H9 (cell line): ENCODE results near the gene FAT4. TPM values are rescaled to one million over a fixed set of nuclear protein-coding genes. Genes with fewer than 3 reads are reported as not detected.

Experiments used
- DNase-seq: peaks from one replicate; pipeline ENCODE4 v3.0.0-alpha.2; 2017
- H2AFZ ChIP-seq: one replicate; pipeline ENCODE4 v1.6.1; 2013; ENCODE audit warnings: mild to moderate bottlenecking, low read length, control low read depth, moderate library complexity
- H2AK5ac ChIP-seq: 2 replicates; pipeline ENCODE4 v1.6.1; 2013; ENCODE audit warnings: low read length, control low read depth, mixed read lengths; ENCODE audit not compliant: insufficient read length
- H2BK120ac ChIP-seq: one replicate; pipeline ENCODE4 v1.6.1; 2013; ENCODE audit warnings: low read depth, mild to moderate bottlenecking, low read length, control low read depth, inconsistent platforms; ENCODE audit not compliant: poor library complexity, severe bottlenecking
- H2BK12ac ChIP-seq: 2 replicates; pipeline ENCODE4 v1.6.1; 2013; ENCODE audit warnings: low read length, control low read depth, mixed read lengths, low read depth; ENCODE audit not compliant: insufficient read length
- H2BK15ac ChIP-seq: 2 replicates; pipeline ENCODE4 v1.6.1; 2013; ENCODE audit warnings: low read depth, low read length, control low read depth
- H2BK20ac ChIP-seq: one replicate; pipeline ENCODE4 v1.6.1; 2013; ENCODE audit warnings: low read depth, mild to moderate bottlenecking, low read length, control low read depth, inconsistent platforms; ENCODE audit not compliant: poor library complexity, severe bottlenecking
- H2BK5ac ChIP-seq: 2 replicates; pipeline ENCODE4 v1.6.1; 2013; ENCODE audit warnings: low read length, control low read depth, mixed read lengths; ENCODE audit not compliant: insufficient read length
- H3K14ac ChIP-seq: 2 replicates; pipeline ENCODE4 v1.6.1; 2013; ENCODE audit warnings: low read length, control low read depth; ENCODE audit not compliant: insufficient read depth
- H3K18ac ChIP-seq: 2 replicates; pipeline ENCODE4 v1.6.1; 2013; ENCODE audit warnings: low read depth, mild to moderate bottlenecking, mixed read lengths, low read length, control low read depth; ENCODE audit not compliant: insufficient read length
- H3K23ac ChIP-seq: 2 replicates; pipeline ENCODE4 v1.6.1; 2013; ENCODE audit warnings: low read length, control low read depth, mixed read lengths, low read depth; ENCODE audit not compliant: insufficient read length
- H3K23me2 ChIP-seq: 2 replicates; pipeline ENCODE4 v1.6.1; 2013; ENCODE audit warnings: low read depth, mild to moderate bottlenecking, mixed read lengths, low read length, control low read depth; ENCODE audit not compliant: insufficient read length, poor library complexity, severe bottlenecking
- H3K27ac ChIP-seq: 2 replicates; pipeline ENCODE4 v1.5.1; 2013; ENCODE audit warnings: low read length, control low read depth, mixed read lengths, low read depth; ENCODE audit not compliant: insufficient read length
- H3K27me3 ChIP-seq: 2 replicates; pipeline ENCODE4 v1.6.1; 2013; ENCODE audit warnings: low read length, control low read depth, inconsistent platforms; ENCODE audit not compliant: insufficient read depth
- H3K4ac ChIP-seq: 2 replicates; pipeline ENCODE4 v1.6.1; 2013; ENCODE audit warnings: low read depth, mild to moderate bottlenecking, control low read depth, inconsistent platforms, low read length, moderate library complexity
- H3K4me1 ChIP-seq: 2 replicates; pipeline ENCODE4 v1.6.1; 2013; ENCODE audit warnings: low read length, control low read depth, inconsistent platforms; ENCODE audit not compliant: insufficient read depth
- H3K4me2 ChIP-seq: 2 replicates; pipeline ENCODE4 v1.6.1; 2013; ENCODE audit warnings: low read length, control low read depth, mixed read lengths; ENCODE audit not compliant: insufficient read length, insufficient read depth
- H3K56ac ChIP-seq: 2 replicates; pipeline ENCODE4 v1.6.1; 2013; ENCODE audit warnings: low read depth, mild to moderate bottlenecking, mixed read lengths, low read length, control low read depth; ENCODE audit not compliant: insufficient read length
- H3K79me1 ChIP-seq: 2 replicates; pipeline ENCODE4 v1.6.1; 2013; ENCODE audit warnings: low read depth, mild to moderate bottlenecking, moderate library complexity, low read length, control low read depth, inconsistent platforms; ENCODE audit not compliant: insufficient read depth, poor library complexity, severe bottlenecking
- H3K79me2 ChIP-seq: 2 replicates; pipeline ENCODE4 v1.6.1; 2013; ENCODE audit warnings: low read length, control low read depth, inconsistent platforms; ENCODE audit not compliant: insufficient read depth
- H3K9ac ChIP-seq: 2 replicates; pipeline ENCODE4 v1.6.1; 2013; ENCODE audit warnings: low read length, control low read depth, mixed read lengths; ENCODE audit not compliant: insufficient read length; ENCODE audit errors: extremely low read depth
- H3K9me3 ChIP-seq: one replicate; pipeline ENCODE4 v1.6.1; 2013; ENCODE audit warnings: low read depth, low read length, inconsistent platforms; ENCODE audit not compliant: control insufficient read depth
- H3T11ph ChIP-seq: one replicate; pipeline ENCODE4 v1.6.1; 2013; ENCODE audit warnings: mild to moderate bottlenecking, low read length, control low read depth, inconsistent platforms
- H4K20me1 ChIP-seq: one replicate; pipeline ENCODE4 v1.6.1; 2013; ENCODE audit not compliant: control insufficient read depth, insufficient read length, insufficient read depth
- H4K5ac ChIP-seq: 2 replicates; pipeline ENCODE4 v1.6.1; 2013; ENCODE audit warnings: low read depth, mild to moderate bottlenecking, mixed read lengths, low read length, control low read depth; ENCODE audit not compliant: insufficient read length
- H4K8ac ChIP-seq: replicated peaks from 2 replicates; pipeline ENCODE4 v1.6.1; 2013; ENCODE audit warnings: low read length, control low read depth, mixed read lengths, low read depth; ENCODE audit not compliant: insufficient read length
- H4K91ac ChIP-seq: 2 replicates; pipeline ENCODE4 v1.6.1; 2013; ENCODE audit warnings: low read depth, mild to moderate bottlenecking, moderate library complexity, mixed read lengths, low read length, control low read depth; ENCODE audit not compliant: insufficient read length
- H3K27ac Mint-ChIP-seq, 3 experiments: 2 replicates in 2 of 3; 3 replicates in 1 of 3; pipeline ENCODE4 v1.8.0; 2020 to 2021; ENCODE audit warnings: mixed read lengths in 3 of 3, mild to moderate bottlenecking in 1 of 3, moderate library complexity in 1 of 3
- H3K27me3 Mint-ChIP-seq: 2 replicates; pipeline ENCODE4 v1.8.0; 2021; ENCODE audit warnings: low read depth, mild to moderate bottlenecking, moderate library complexity, mixed read lengths
- H3K36me3 Mint-ChIP-seq, 3 experiments: 2 replicates in 2 of 3; 3 replicates in 1 of 3; pipeline ENCODE4 v1.8.0; 2020 to 2021; ENCODE audit warnings: low read depth in 3 of 3, mixed read lengths in 3 of 3; ENCODE audit not compliant: insufficient read depth in 1 of 3
- H3K4me1 Mint-ChIP-seq, 2 experiments: 2 replicates each; pipeline ENCODE4 v1.8.0; 2020; ENCODE audit warnings: mixed read lengths in 2 of 2
- H3K4me3 Mint-ChIP-seq, 2 experiments: 2 replicates in 1 of 2; 3 replicates in 1 of 2; pipeline ENCODE4 v1.8.0; 2020 to 2021; ENCODE audit warnings: mild to moderate bottlenecking in 2 of 2, mixed read lengths in 2 of 2, moderate library complexity in 1 of 2
- H3K9me3 Mint-ChIP-seq, 2 experiments: 2 replicates in 1 of 2; 3 replicates in 1 of 2; pipeline ENCODE4 v1.8.0; 2020; ENCODE audit warnings: mild to moderate bottlenecking in 2 of 2, mixed read lengths in 2 of 2, moderate library complexity in 1 of 2
- CTCF ChIP-seq: fragments of 200-600 bp; sonication (generic); conservative IDR thresholded peaks from 3 replicates; pipeline ENCODE4 v1.8.0; 2021; ENCODE audit warnings: antibody characterized with exemption, mild to moderate bottlenecking
- WGBS: extraction: QIAGEN DNeasy Blood & Tissue Kit; methylation state at CpG from one replicate; pipeline ENCODE4 v1.1.7; 2013; ENCODE audit warnings: missing lambda C conversion rate, low lambda C conversion rate, mixed read lengths; ENCODE audit not compliant: insufficient read length; ENCODE audit errors: extremely low coverage; 5-methylcytosine and 5-hydroxymethylcytosine counted together
- total RNA-seq: library from RNA; stranded (reverse); gene quantifications from 2 replicates; pipeline ENCODE4 v1.2.1, GENCODE V29; 2021

The FAT4 gene
- total RNA-seq, 1 experiment from 2014 or later = 6.9 TPM

DNA sequence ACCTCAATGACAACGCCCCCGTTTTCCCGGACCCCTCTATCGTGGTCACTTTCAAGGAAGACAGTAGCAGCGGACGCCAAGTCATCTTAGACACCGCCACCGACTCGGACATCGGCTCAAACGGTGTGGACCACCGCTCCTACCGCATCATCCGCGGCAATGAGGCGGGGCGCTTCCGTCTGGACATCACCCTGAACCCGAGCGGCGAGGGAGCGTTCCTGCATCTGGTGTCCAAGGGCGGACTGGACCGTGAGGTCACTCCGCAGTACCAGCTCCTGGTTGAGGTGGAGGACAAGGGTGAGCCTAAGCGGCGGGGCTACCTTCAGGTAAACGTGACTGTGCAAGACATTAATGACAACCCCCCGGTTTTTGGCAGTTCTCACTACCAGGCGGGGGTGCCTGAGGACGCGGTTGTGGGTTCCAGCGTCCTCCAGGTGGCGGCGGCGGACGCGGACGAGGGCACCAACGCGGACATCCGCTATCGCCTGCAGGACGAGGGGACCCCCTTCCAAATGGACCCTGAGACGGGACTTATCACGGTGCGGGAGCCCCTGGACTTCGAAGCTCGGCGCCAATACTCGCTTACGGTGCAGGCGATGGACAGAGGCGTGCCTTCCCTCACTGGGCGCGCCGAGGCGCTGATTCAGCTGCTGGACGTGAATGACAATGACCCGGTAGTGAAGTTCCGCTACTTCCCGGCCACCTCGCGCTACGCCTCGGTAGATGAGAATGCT, 2.2 kb downstream of the FAT4 start:
- H3K27ac ChIP-seq = no peak overlapping the region
- no peak overlapping the region for H3T11ph ChIP-seq
- Mint-ChIP-seq H3K36me3 (peaks cover 0 to 20% (median 0%) of the 10 kb centered on the region in 3 experiments; a peak in 3 of 7 replicates), H3K27me3 (peaks cover 33% of the 10 kb centered on the region), H3K9me3 (no peaks in the 10 kb centered on the region; a peak in 1 of 5 replicates), H3K4me3 (peak overlapping the region; percentile 92 to 97), H3K27ac (no peak overlapping the region), H3K4me1 (peaks cover 30 to 58% of the 10 kb centered on the region in 2 experiments)
- no peak overlapping the region for H2BK15ac ChIP-seq
- peak; percentile 21; the same call in 1 of the 3 replicates for TF ChIP-seq CTCF
- no peaks in the 10 kb centered on the region for H4K20me1 ChIP-seq
- no peak overlapping the region for H2AK5ac ChIP-seq
- H3K14ac ChIP-seq = no peak overlapping the region
- no peak overlapping the region for H3K18ac ChIP-seq
- peaks cover 2% of the 10 kb centered on the region; the same call in 1 of the 2 replicates for H3K4me1 ChIP-seq
- DNase-seq = peak; percentile 64
- H2BK120ac ChIP-seq = no peak overlapping the region
- H3K9ac ChIP-seq = no peak overlapping the region
- no peak overlapping the region for H4K8ac ChIP-seq
- H2BK20ac ChIP-seq = no peak overlapping the region
- H3K56ac ChIP-seq = no peak overlapping the region
- no peaks in the 10 kb centered on the region for H3K79me1 ChIP-seq
- H3K23me2 ChIP-seq = peaks cover 27% of the 10 kb centered on the region
- WGBS = no CpG with 5 or more reads among the region's 66 CpGs
- no peak overlapping the region for H2BK5ac ChIP-seq
- no peak overlapping the region for H4K5ac ChIP-seq
- no peaks in the 10 kb centered on the region; the same call in 1 of the 2 replicates for H3K79me2 ChIP-seq
- no peak overlapping the region for H3K4ac ChIP-seq
- no peak overlapping the region for H3K23ac ChIP-seq
- H2AFZ ChIP-seq = no peak overlapping the region
- H3K9me3 ChIP-seq = no peaks in the 10 kb centered on the region
- H3K27me3 ChIP-seq = peaks cover 7% of the 10 kb centered on the region; the same call in 1 of the 2 replicates
- H3K4me2 ChIP-seq = peak overlapping the region; percentile 76
- H2BK12ac ChIP-seq = no peak overlapping the region
- no peak overlapping the region for H4K91ac ChIP-seq
